Kidney epithelial cell (primary cell): ENCODE data around the gene DAO. TPM values are rescaled to one million over a fixed set of nuclear protein-coding genes. Genes with fewer than 3 reads are reported as not detected.

ENCODE experiments used
- DNase-seq: peaks from one replicate; pipeline ENCODE4 v3.0.0-alpha.2; 2010; ENCODE audit warnings: low read depth
- H3K27me3 ChIP-seq: 2 replicates; pipeline ENCODE4 v1.6.0; 2011; ENCODE audit warnings: low read length; ENCODE audit not compliant: control insufficient read depth, insufficient read depth
- H3K36me3 ChIP-seq: 2 replicates; pipeline ENCODE4 v1.5.1; 2011; ENCODE audit warnings: low read length; ENCODE audit not compliant: control insufficient read depth, insufficient read depth
- H3K4me3 ChIP-seq: 2 replicates; pipeline ENCODE4 v1.5.1; 2011; ENCODE audit warnings: low read depth, mild to moderate bottlenecking, control low read depth, low read length
- CTCF ChIP-seq: IDR thresholded peaks from 2 replicates; pipeline ENCODE4 v1.5.1; 2011; ENCODE audit warnings: mild to moderate bottlenecking, moderate library complexity, low read length, control low read depth, inconsistent platforms; ENCODE audit not compliant: insufficient read depth, poor library complexity, severe bottlenecking
- total RNA-seq: library from RNA; depleted of rRNA; stranded (reverse); fragments of >200 nt; gene quantifications from 2 replicates; pipeline ENCODE4 v1.2.3, GENCODE V29; 2015

The DAO gene
- total RNA-seq, 1 donor from 2014 or later: not detected

GRCh38 chr12:108845696-108846095 lies 34.2 kb upstream of the DAO start:
- H3K36me3 ChIP-seq: peaks cover 10% of the 10 kb centered on the region
- no peak for TF ChIP-seq CTCF
- H3K27me3 ChIP-seq: no peaks in the 10 kb centered on the region
- DNase-seq: no peak
- H3K4me3 ChIP-seq: no peak overlapping the region

GRCh38 chr12:108846290-108846701 lies 33.6 kb upstream of the DAO start:
- DNase-seq: no peak
- TF ChIP-seq CTCF: no peak
- Histone ChIP-seq H3K27me3 (no peaks in the 10 kb centered on the region), H3K36me3 (peaks cover 11% of the 10 kb centered on the region), H3K4me3 (no peak overlapping the region)

GRCh38 chr12:108847705-108848104 lies 32.2 kb upstream of the DAO start:
- no peak for DNase-seq
- TF ChIP-seq CTCF: no peak
- H3K27me3 ChIP-seq: no peaks in the 10 kb centered on the region
- peaks cover 11% of the 10 kb centered on the region for H3K36me3 ChIP-seq
- H3K4me3 ChIP-seq: no peak overlapping the region

- Histone ChIP-seq H3K27me3 (no peaks in the 10 kb centered on the region), H3K36me3 (peaks cover 10% of the 10 kb centered on the region), H3K4me3 (no peak overlapping the region)
- no peak for TF ChIP-seq CTCF
- DNase-seq: no peak
Measured at GRCh38 chr12:108849660-108850059, 30.2 kb upstream of the DAO start.

- no peak overlapping the region for H3K4me3 ChIP-seq
- no peak for DNase-seq
- H3K27me3 ChIP-seq: no peaks in the 10 kb centered on the region
- TF ChIP-seq CTCF: no peak
- peaks cover 10% of the 10 kb centered on the region for H3K36me3 ChIP-seq
Measured at GRCh38 chr12:108850854-108851573, 28.9 kb upstream of the DAO start.

GRCh38 chr12:108852674-108853309 lies 27.1 kb upstream of the DAO start:
- Histone ChIP-seq H3K27me3 (no peaks in the 10 kb centered on the region), H3K36me3 (peaks cover 8% of the 10 kb centered on the region), H3K4me3 (no peak overlapping the region)
- no peak for TF ChIP-seq CTCF
- no peak for DNase-seq
